ENCODE results near the gene WWOX.

The WWOX gene

GRCh38 chr16:79143026-79143425 lies 1043.6 kb downstream of the WWOX start:
- no peak for DNase-seq (ENCODE audit: low spot score)

GRCh38 chr16:79150151-79150550 lies 1050.7 kb downstream of the WWOX start:
- no peak for DNase-seq (ENCODE audit: low spot score)

GRCh38 chr16:79150632-79151310 lies 1051.3 kb downstream of the WWOX start:
- DNase-seq (ENCODE audit: low spot score) = no peak

- DNase-seq (ENCODE audit: low spot score) = no peak
These were observed 1054.6 kb downstream of the WWOX start for GRCh38 chr16:79154086-79154485.

GRCh38 chr16:79155471-79155870 lies 1056.0 kb downstream of the WWOX start:
- DNase-seq (ENCODE audit: low spot score) = no peak

- DNase-seq (ENCODE audit: low spot score) = no peak
These were observed 1056.5 kb downstream of the WWOX start for GRCh38 chr16:79155904-79156303.

GRCh38 chr16:79156761-79157160 lies 1057.3 kb downstream of the WWOX start:
- DNase-seq (ENCODE audit: low spot score) = no peak

GRCh38 chr16:79158337-79158736 lies 1058.9 kb downstream of the WWOX start:
- DNase-seq (ENCODE audit: low spot score) = no peak

- DNase-seq (ENCODE audit: low spot score) = no peak
These were observed 1060.0 kb downstream of the WWOX start for GRCh38 chr16:79159261-79160049.

- no peak for DNase-seq (ENCODE audit: low spot score)
These were observed 1063.5 kb downstream of the WWOX start for GRCh38 chr16:79162977-79163376.

GRCh38 chr16:79163691-79164387 lies 1064.4 kb downstream of the WWOX start:
- DNase-seq (ENCODE audit: low spot score) = no peak

- no peak for DNase-seq (ENCODE audit: low spot score)
These were observed 1065.0 kb downstream of the WWOX start for GRCh38 chr16:79164388-79164995.

GRCh38 chr16:79165079-79165478 lies 1065.6 kb downstream of the WWOX start:
- no peak for DNase-seq (ENCODE audit: low spot score)

GRCh38 chr16:79165506-79165905 lies 1066.1 kb downstream of the WWOX start:
- DNase-seq (ENCODE audit: low spot score) = no peak

GRCh38 chr16:79167893-79168292 lies 1068.4 kb downstream of the WWOX start:
- DNase-seq (ENCODE audit: low spot score) = no peak

- no peak for DNase-seq (ENCODE audit: low spot score)
These were observed 1068.9 kb downstream of the WWOX start for GRCh38 chr16:79168321-79168720.

- no peak for DNase-seq (ENCODE audit: low spot score)
These were observed 1069.8 kb downstream of the WWOX start for GRCh38 chr16:79169239-79169638.

GRCh38 chr16:79170555-79171246 lies 1071.2 kb downstream of the WWOX start:
- no peak for DNase-seq (ENCODE audit: low spot score)

GRCh38 chr16:79171504-79171903 lies 1072.0 kb downstream of the WWOX start:
- DNase-seq (ENCODE audit: low spot score) = no peak

GRCh38 chr16:79171931-79172705 lies 1072.7 kb downstream of the WWOX start:
- no peak for DNase-seq (ENCODE audit: low spot score)

GRCh38 chr16:79172976-79173500 lies 1073.6 kb downstream of the WWOX start:
- DNase-seq (ENCODE audit: low spot score) = no peak

All from hematopoietic multipotent progenitor cell treated with erythropoietin and hydrocortisone succinate and interleukin-3 and kit ligand, for 15 days (in vitro differentiated cells).